Measurements from ENCODE around the gene HCN4.
"Not testable (repeated sequence)": the region's sequence is repeated elsewhere in the genome, so short reads cannot be mapped to it uniquely, and the experiment has no call there.

The HCN4 gene

DNA sequence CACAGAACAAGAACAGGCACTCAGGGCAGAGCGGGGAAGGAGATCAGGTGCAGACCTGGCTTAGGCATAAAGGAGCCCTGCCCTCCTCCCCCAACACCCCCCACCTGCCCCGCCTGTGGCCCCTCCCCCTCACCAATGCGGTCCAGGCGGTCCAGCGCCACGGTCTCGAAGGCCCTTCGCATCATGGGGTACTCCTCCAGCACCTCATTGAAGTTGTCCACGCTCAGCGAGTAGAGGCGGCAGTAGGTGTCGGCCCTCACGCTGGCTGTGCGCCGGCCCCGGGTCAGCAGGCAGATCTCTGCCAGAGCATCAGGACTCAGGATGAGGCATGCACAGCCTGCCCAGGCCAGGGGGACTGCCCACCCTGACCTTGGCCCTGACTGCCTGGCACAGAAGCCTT is 44.8 kb downstream of the HCN4 start:
- no peak for FAIRE-seq

DNA sequence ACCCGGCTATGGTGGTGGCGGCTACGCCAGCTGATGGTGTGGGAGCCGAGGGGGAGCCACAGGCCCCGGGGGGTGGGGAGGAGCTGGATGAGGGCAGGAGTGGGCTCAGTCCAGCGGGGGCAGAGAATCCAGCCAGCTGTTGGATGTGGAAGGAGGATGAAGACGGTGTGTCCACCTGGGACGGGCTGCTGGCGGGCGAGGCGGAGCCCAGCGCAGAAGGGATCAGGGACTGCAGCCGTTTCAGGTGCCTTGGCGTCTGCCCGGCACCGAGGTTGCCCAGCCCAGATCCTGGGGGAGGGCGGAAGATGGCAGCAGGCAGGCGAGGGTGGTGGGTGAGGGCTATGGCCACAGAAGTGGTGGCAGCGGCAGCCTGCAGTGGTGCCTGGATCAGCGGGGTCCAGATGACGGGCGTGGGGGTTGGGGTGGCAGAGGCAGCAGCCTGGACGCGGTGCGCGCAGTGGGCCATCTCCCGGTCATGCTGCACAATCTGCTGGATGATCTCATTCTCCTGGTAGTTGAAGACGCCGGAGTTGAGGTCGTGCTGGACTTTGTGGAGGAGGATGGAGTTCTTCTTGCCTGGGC is 45.3 kb downstream of the HCN4 start:
- FAIRE-seq = no peak

DNA sequence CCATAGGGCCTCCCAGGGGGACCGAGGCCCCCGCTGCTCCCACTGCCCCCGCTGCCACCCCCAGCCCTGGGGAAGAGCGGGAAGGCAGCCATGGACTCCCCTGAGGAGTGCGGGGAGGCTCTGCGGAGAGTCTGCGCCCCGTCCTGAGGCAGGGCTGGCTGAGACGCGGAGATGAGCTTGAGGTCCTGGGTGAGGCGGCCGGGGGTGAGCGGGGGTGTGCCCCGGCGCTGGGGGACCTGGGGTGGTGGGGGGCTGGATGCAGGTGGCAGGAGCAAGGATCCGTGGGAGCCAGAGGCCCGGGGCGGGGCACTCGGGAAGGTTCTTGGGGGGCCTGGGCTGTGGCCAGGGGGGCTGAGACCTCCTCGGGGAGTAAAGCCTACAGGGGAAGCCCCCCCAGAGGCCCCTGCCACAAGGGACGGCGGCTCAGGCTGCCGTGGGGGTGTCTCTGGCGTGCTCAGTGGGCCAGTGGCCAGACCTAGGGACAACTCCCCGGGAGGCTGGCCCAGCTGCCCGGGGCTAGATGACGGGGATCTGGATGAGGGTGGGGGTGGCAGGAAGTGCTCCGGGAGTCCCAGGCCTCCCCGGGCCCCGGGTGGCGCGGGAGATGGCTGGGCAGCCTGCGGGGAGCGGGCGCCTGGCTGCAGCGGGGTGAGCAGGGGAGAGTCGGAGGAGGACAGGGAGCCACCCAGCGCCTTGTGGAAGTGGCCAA is 45.9 kb downstream of the HCN4 start:
- no peak for FAIRE-seq

GRCh38 chr15:73321496-73322450 is 47.0 kb downstream of the HCN4 start:
- FAIRE-seq = no peak

GRCh38 chr15:73320619-73321180 is 48.1 kb downstream of the HCN4 start:
- no peak for FAIRE-seq

- FAIRE-seq = no peak
Observed at GRCh38 chr15:73319460-73320245, 49.1 kb downstream of the HCN4 start.

GRCh38 chr15:73318463-73319351 is 50.1 kb downstream of the HCN4 start:
- FAIRE-seq = no peak

DNA sequence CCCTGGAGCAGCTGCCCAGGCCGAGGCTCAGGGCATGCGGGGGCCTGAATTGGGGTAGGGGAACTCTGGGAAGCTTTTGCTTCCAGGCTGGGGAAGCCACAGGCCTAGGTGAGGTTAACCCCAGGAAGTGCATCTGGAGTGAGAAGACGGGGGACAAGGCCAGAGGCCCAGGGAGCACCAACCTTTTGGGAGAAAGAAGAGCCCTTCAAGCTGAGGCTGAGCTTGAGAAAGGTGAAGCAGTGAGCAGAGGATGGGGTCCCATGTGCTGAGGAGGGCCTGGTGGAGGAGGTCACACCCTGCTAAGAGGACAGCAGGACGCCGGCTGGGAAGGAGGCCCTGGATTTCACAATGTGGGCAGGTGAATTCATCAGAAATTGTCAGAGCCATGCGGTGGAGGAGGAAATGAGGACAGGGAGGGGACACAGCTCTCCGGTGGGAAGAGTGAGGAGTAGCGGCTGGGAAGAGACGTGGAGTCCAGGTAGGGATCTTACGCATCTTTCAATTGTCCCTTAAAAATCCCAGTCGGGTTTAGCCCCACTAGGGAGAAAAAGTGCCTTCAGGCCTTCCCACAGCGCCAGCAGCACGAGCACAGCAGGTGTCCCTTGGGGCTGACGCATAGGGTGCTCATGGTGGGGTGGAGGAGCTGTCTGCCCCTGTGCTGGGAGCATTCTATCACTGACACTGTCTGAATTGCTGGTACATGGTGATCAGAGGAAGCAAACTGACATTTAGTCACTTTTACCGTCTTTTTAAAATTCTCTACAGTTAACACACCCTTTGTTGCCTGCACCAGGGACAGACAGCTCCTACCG is 50.9 kb downstream of the HCN4 start:
- no peak for FAIRE-seq

DNA sequence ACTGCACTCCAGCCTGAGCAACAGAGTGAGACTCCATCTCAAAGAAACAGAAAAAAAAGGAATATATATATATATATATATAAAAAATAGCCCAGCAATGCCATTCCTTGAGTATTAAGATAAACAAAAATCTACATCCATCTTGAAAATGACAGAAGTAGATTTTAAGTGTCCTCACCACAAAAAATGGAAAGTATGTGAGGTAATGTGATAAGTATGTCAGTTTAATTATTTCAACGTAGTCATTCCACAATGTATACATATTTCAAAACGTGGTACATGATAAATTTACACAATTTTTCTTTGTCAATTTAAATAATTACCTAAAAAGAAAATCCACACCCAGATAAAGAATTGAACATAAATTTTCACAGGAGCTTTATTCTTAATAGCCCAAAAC is 54.9 kb downstream of the HCN4 start:
- no peak for FAIRE-seq

GRCh38 chr15:73308305-73308704 is 60.5 kb downstream of the HCN4 start:
- FAIRE-seq = no peak

GRCh38 chr15:73305331-73306211 is 63.2 kb downstream of the HCN4 start:
- peak; percentile 70 for FAIRE-seq

GRCh38 chr15:73303636-73304035 is 65.1 kb downstream of the HCN4 start:
- no peak for FAIRE-seq

- FAIRE-seq = not testable (repeated sequence)
Observed at GRCh38 chr15:73300286-73300685, 68.5 kb downstream of the HCN4 start.

DNA sequence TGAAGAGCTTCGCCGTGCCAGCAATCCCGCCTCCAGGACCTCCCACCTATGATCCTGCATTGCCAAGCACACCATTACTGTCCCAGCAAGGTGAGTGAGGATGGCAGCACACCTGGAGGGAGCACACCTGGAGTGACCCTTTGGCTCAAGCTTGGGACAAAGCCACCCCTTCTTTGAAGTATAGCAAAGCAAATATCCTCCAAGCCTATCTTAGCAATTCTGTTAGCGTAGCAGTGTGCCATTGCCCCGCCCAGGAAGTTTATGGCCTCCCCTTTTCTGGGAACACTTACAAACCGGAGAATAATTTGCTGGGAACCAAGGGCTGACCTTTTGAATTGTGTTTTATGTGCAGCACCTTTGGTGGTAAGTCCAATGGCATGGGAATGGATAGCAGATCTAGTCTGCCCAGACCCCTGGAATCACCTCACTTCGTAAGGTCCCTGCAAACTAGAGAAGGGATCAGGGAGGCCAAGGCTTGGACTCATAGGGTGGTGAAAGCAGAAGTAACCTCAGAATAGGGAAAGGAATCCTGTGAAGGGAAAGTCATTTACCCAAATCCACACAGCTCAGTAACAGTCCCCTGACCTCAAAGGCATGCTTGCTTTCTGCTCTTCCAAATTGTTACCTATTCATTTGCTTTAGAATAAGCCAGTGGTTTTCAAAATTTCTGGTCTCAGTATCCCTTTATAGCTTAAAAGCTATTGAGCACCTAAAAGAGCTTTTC is 70.1 kb downstream of the HCN4 start:
- no peak for FAIRE-seq

DNA sequence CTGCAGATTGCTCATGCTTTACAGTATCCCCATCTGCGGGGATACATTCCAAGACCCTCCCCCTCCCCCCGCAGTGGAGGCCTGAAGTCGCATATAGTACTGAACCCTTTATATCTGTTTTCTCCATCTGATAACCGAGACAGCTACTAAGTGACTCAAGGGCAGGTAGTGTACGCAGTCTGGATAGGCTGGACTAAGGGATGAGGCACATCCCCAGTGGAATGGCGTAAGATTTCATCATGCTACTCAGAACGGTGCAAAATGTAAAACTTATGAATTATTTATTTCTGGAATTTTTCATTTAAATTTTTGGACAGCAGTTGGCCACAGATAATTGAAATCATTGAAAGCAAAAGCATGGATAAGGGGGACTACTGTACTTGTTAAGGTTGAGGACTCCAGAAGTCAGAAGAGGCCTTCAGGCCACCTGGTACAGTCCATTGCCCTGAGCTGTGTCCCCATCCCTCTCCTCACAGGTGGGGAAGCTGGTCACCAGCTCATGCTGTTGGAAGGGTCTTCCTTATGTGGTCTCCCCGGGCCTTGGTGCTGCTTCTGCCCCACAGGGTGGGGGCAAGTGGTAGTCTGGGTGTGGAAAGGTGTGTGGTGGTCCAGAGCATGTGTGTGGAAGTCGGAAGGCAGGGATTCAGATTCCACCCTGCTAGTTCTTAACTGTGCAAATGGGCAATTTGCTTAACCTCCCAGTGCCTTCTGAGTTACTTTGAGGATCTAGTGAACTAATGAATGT is 72.0 kb downstream of the HCN4 start:
- no peak for FAIRE-seq

DNA sequence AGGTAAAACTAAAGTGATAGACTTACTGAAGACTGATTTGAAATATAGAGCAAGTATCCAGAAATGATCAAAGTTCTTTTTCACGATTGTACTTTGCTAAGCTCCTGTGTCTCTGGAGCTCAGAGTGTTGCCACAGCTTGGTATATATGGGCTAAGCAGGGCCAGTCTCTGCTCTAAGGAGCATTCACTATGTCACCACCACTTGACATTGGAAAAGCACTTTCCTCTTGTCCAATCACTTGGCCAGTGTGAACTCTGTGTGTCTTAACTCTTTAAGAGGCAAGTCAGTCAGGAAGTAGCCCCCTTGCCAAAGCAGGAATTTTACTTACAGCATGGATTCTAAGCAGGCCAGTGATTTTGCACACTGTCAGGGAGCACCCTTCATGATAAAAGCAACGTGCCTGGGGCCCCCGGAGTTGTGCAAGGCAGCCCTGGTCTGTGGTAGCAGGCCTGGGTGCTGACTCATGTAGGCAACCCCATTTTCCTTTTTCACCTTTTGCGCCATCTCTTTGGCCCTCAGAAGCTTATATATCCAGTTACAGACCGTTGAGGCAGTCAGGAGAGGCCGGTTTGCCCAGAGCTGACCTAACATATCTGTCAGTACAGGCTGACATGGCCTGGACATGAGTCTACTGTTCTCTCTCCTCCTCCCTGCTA is 73.0 kb downstream of the HCN4 start:
- FAIRE-seq = no peak

GRCh38 chr15:73293773-73294172 is 75.0 kb downstream of the HCN4 start:
- FAIRE-seq = no peak

DNA sequence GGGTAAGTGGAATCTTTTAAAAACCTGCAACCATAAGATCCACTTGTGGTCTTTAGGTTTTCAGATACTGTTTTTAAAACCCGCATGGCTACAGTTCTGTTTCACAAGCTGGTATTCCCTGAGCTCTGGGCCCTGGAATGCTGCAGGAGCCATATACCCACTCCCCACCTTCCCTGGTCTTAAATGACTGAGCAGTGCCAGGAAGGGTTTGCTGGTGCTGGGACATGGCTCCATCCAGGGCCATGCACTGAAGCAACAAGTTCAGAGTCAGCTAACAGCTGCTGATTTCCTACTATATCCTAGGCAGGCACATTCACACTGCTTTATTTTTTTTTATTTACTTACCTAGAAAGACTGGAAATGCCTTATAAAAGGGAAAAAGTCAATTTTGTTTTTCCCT is 77.3 kb downstream of the HCN4 start:
- no peak for FAIRE-seq
